Measurements from ENCODE around the gene NAT16. TPM values are rescaled to one million over a fixed set of nuclear protein-coding genes. Genes with fewer than 3 reads are reported as not detected.

Gene NAT16
- polyA plus RNA-seq, 1 donor from 2014 or later, result 4.5 TPM

GRCh38 chr7:101174322-101174854 lies 5.7 kb downstream of the NAT16 start:
- H3F3A ChIP-seq (ENCODE audit: insufficient read depth, low read length, poor library complexity, severe bottlenecking), result no peaks in the 10 kb centered on the region
- H2AFZ ChIP-seq (ENCODE audit: low read depth, low read length), result no peak overlapping the region
- no peak overlapping the region for H3K4me2 ChIP-seq (ENCODE audit: low read length)

GRCh38 chr7:101173752-101174244 lies 6.3 kb downstream of the NAT16 start:
- Histone ChIP-seq H3K27ac (ENCODE audit: low read length) (no peak overlapping the region), H3K36me3 (ENCODE audit: insufficient read depth, low read length) (no peaks in the 10 kb centered on the region), H3K4me2 (ENCODE audit: low read length) (no peak overlapping the region), H3K27me3 (ENCODE audit: insufficient read depth, low read depth, low read length) (peaks cover 77% of the 10 kb centered on the region), H3K9ac (ENCODE audit: low read length) (no peak overlapping the region), H3F3A (ENCODE audit: insufficient read depth, low read length, poor library complexity, severe bottlenecking) (no peaks in the 10 kb centered on the region), H3K9me2 (ENCODE audit: insufficient read depth, low read length) (no peaks in the 10 kb centered on the region), H3K9me3 (ENCODE audit: low read length) (no peaks in the 10 kb centered on the region), H3K79me2 (replicated peaks; ENCODE audit: insufficient read depth, low read length) (no peaks in the 10 kb centered on the region), H4K20me1 (ENCODE audit: insufficient read depth) (no peaks in the 10 kb centered on the region), H2AFZ (ENCODE audit: low read depth, low read length) (no peak overlapping the region), H3K4me3 (ENCODE audit: low read length) (no peak overlapping the region)
- TF ChIP-seq POLR2AphosphoS5 (IDR thresholded peaks at IDR 0.05), result no peak
- no peak for TF ChIP-seq REST (IDR thresholded peaks at IDR 0.05; ENCODE audit: borderline replicate concordance)
- TF ChIP-seq EP300 (conservative IDR thresholded peaks at IDR 0.05; ENCODE audit: poor library complexity, severe bottlenecking), result no peak
- TF ChIP-seq CTCF (IDR thresholded peaks at IDR 0.05; ENCODE audit: poor library complexity, severe bottlenecking), result no peak
- TF ChIP-seq TAF1 (IDR thresholded peaks at IDR 0.05; ENCODE audit: low read depth), result no peak
- no peak for TF ChIP-seq MXI1 (conservative IDR thresholded peaks at IDR 0.05; ENCODE audit: poor library complexity, severe bottlenecking)
- no peak for TF ChIP-seq SMC3 (conservative IDR thresholded peaks at IDR 0.05; ENCODE audit: poor library complexity)

More at GRCh38 chr7:101174322-101174854, 5.7 kb downstream of the NAT16 start:
- Histone ChIP-seq H3K79me2 (replicated peaks; ENCODE audit: insufficient read depth, low read length) (no peaks in the 10 kb centered on the region), H3K9ac (ENCODE audit: low read length) (no peak overlapping the region), H3K4me3 (ENCODE audit: low read length) (no peak overlapping the region), H3K36me3 (ENCODE audit: insufficient read depth, low read length) (no peaks in the 10 kb centered on the region), H3K9me2 (ENCODE audit: insufficient read depth, low read length) (no peaks in the 10 kb centered on the region), H3K9me3 (ENCODE audit: low read length) (no peaks in the 10 kb centered on the region), H4K20me1 (ENCODE audit: insufficient read depth) (no peaks in the 10 kb centered on the region), H3K27me3 (ENCODE audit: insufficient read depth, low read depth, low read length) (peaks cover 71% of the 10 kb centered on the region), H3K27ac (ENCODE audit: low read length) (no peak overlapping the region)
- TF ChIP-seq RAD21 (conservative IDR thresholded peaks at IDR 0.05) (no peak), REST (IDR thresholded peaks at IDR 0.05; ENCODE audit: borderline replicate concordance) (no peak), CTCF (IDR thresholded peaks at IDR 0.05; ENCODE audit: poor library complexity, severe bottlenecking) (no peak), EZH2 (IDR thresholded peaks at IDR 0.05; ENCODE audit: borderline replicate concordance, insufficient read depth, low read length, poor library complexity, severe bottlenecking) (no peak), POLR2AphosphoS5 (IDR thresholded peaks at IDR 0.05) (no peak), MXI1 (conservative IDR thresholded peaks at IDR 0.05; ENCODE audit: poor library complexity, severe bottlenecking) (no peak)
